Neural cell (in vitro differentiated cells): ENCODE measurements around the gene TNFSF11. TPM values are rescaled to one million over a fixed set of nuclear protein-coding genes. Genes with fewer than 3 reads are reported as not detected.

Experiments
- H2AFZ ChIP-seq: fragments of 200-600, 300-800 bp; sonication (generic), shearing (Covaris generic); 2 replicates; pipeline ENCODE4 v1.6.0; 2014; ENCODE audit warnings: low read depth, mild to moderate bottlenecking, antibody characterized with exemption, low read length, moderate library complexity
- H3F3A ChIP-seq: fragments of 200-600 bp; shearing (Covaris generic); 2 replicates; pipeline ENCODE4 v1.6.1; 2016; ENCODE audit warnings: mild to moderate bottlenecking, moderate library complexity, mixed read lengths, antibody characterized with exemption, low read length; ENCODE audit not compliant: insufficient read depth, poor library complexity, severe bottlenecking
- H3K27ac ChIP-seq: fragments of 200-600, 300-800 bp; sonication (generic), shearing (Covaris generic); 2 replicates; pipeline ENCODE4 v1.5.1; 2014; ENCODE audit warnings: mild to moderate bottlenecking, low read length, moderate library complexity
- H3K27me3 ChIP-seq: fragments of 300-800, 200-600 bp; sonication (generic), shearing (Covaris generic); 2 replicates; pipeline ENCODE4 v1.6.0; 2014; ENCODE audit warnings: mild to moderate bottlenecking, low read depth, low read length, moderate library complexity; ENCODE audit not compliant: insufficient read depth
- H3K36me3 ChIP-seq: fragments of 300-800, 200-600 bp; sonication (generic), shearing (Covaris generic); 2 replicates; pipeline ENCODE4 v1.5.1; 2014; ENCODE audit warnings: mild to moderate bottlenecking, antibody characterized with exemption, low read length, moderate library complexity; ENCODE audit not compliant: insufficient read depth
- H3K4me2 ChIP-seq: fragments of 300-800, 200-600 bp; sonication (generic), shearing (Covaris generic); 2 replicates; pipeline ENCODE4 v1.6.0; 2014; ENCODE audit warnings: mild to moderate bottlenecking, low read length
- H3K4me3 ChIP-seq: fragments of 300-800, 200-600 bp; sonication (generic), shearing (Covaris generic); 2 replicates; pipeline ENCODE4 v1.5.1; 2014; ENCODE audit warnings: mild to moderate bottlenecking, low read length, moderate library complexity
- H3K79me2 ChIP-seq: fragments of 200-600 bp; shearing (Covaris generic); replicated peaks from 2 replicates; pipeline ENCODE4 v1.6.0; 2014; ENCODE audit warnings: mild to moderate bottlenecking, low read length, moderate library complexity; ENCODE audit not compliant: insufficient read depth
- H3K9ac ChIP-seq: fragments of 300-800, 200-600 bp; sonication (generic), shearing (Covaris generic); 2 replicates; pipeline ENCODE4 v1.6.1; 2016; ENCODE audit warnings: mild to moderate bottlenecking, low read length, mixed read lengths
- H3K9me2 ChIP-seq: fragments of 200-600 bp; shearing (Covaris generic); 2 replicates; pipeline ENCODE4 v1.6.1; 2016; ENCODE audit warnings: mild to moderate bottlenecking, low read length, mixed read lengths; ENCODE audit not compliant: insufficient read depth
- H3K9me3 ChIP-seq: fragments of 200-600, 300-800 bp; sonication (generic), shearing (Covaris generic); 2 replicates; pipeline ENCODE4 v1.6.1; 2016; ENCODE audit warnings: mild to moderate bottlenecking, mixed run types, low read length, moderate library complexity, mixed read lengths
- H4K20me1 ChIP-seq: fragments of 200-600 bp; shearing (Covaris generic); 2 replicates; pipeline ENCODE4 v1.6.1; 2016; ENCODE audit warnings: mild to moderate bottlenecking, mixed run types; ENCODE audit not compliant: insufficient read depth
- CTCF ChIP-seq: fragments of 450-650 bp; IDR thresholded peaks from 2 replicates; pipeline ENCODE4 v1.5.1; 2014; ENCODE audit warnings: antibody characterized with exemption, mild to moderate bottlenecking, moderate library complexity; ENCODE audit not compliant: poor library complexity, severe bottlenecking
- EP300 ChIP-seq: fragments of 450-650 bp; conservative IDR thresholded peaks from 2 replicates; pipeline ENCODE4 v1.6.1; 2014; ENCODE audit warnings: antibody characterized with exemption, mild to moderate bottlenecking, moderate library complexity; ENCODE audit not compliant: poor library complexity, severe bottlenecking
- EZH2 ChIP-seq: fragments of 200-600, 300-800 bp; shearing (Covaris generic), sonication (generic); IDR thresholded peaks from 2 replicates; pipeline ENCODE4 v1.6.1; 2014; ENCODE audit warnings: antibody characterized with exemption, low read length, borderline replicate concordance, mild to moderate bottlenecking; ENCODE audit not compliant: insufficient read depth, poor library complexity, severe bottlenecking
- MXI1 ChIP-seq: fragments of 450-650 bp; conservative IDR thresholded peaks from 2 replicates; pipeline ENCODE4 v1.6.1; 2014; ENCODE audit warnings: antibody characterized with exemption, mild to moderate bottlenecking; ENCODE audit not compliant: poor library complexity, severe bottlenecking
- POLR2AphosphoS5 ChIP-seq: IDR thresholded peaks from 2 replicates; pipeline ENCODE4 v1.6.1; 2012
- RAD21 ChIP-seq: fragments of 450-650 bp; conservative IDR thresholded peaks from 2 replicates; pipeline ENCODE4 v1.6.1; 2014; ENCODE audit warnings: antibody characterized with exemption, mild to moderate bottlenecking, moderate library complexity
- REST ChIP-seq: IDR thresholded peaks from 2 replicates; pipeline ENCODE4 v1.6.1; 2012; ENCODE audit warnings: borderline replicate concordance
- SMC3 ChIP-seq: fragments of 450-650 bp; conservative IDR thresholded peaks from 2 replicates; pipeline ENCODE4 v1.6.1; 2014; ENCODE audit warnings: antibody characterized with exemption, mild to moderate bottlenecking, moderate library complexity; ENCODE audit not compliant: poor library complexity
- TAF1 ChIP-seq: IDR thresholded peaks from 2 replicates; pipeline ENCODE4 v1.6.1; 2012; ENCODE audit warnings: low read depth
- polyA plus RNA-seq: library from polyadenylated mRNA; depleted of rRNA; stranded (reverse); fragments of >200 nt; gene quantifications from 2 replicates; pipeline ENCODE4 v1.2.3, GENCODE V29; 2014

Gene TNFSF11
- polyA plus RNA-seq, 1 donor from 2014 or later: not detected

- Histone ChIP-seq H3K27me3 (no peaks in the 10 kb centered on the region), H3K27ac (no peak overlapping the region), H3K9me2 (no peaks in the 10 kb centered on the region), H3K36me3 (no peaks in the 10 kb centered on the region), H3K4me3 (no peak overlapping the region), H3K9ac (no peak overlapping the region), H3K9me3 (no peaks in the 10 kb centered on the region), H3K79me2 (no peaks in the 10 kb centered on the region), H3K4me2 (no peak overlapping the region), H3F3A (no peaks in the 10 kb centered on the region), H4K20me1 (no peaks in the 10 kb centered on the region), H2AFZ (no peak overlapping the region)
- TF ChIP-seq SMC3 (no peak), EP300 (no peak), MXI1 (no peak), POLR2AphosphoS5 (no peak), TAF1 (no peak), REST (no peak), CTCF (no peak), RAD21 (no peak), EZH2 (no peak)
These were observed 80.3 kb downstream of the TNFSF11 start for GRCh38 chr13:42654212-42654611.

GRCh38 chr13:42654722-42655121, 80.8 kb downstream of the TNFSF11 start:
- TF ChIP-seq TAF1: no peak
- TF ChIP-seq RAD21: no peak
- no peak for TF ChIP-seq REST
- no peak for TF ChIP-seq MXI1
- TF ChIP-seq CTCF: no peak
- no peak for TF ChIP-seq EZH2
- no peak for TF ChIP-seq EP300
- no peak for TF ChIP-seq POLR2AphosphoS5
- no peak for TF ChIP-seq SMC3
- H3K9me3 ChIP-seq: no peaks in the 10 kb centered on the region
- no peak overlapping the region for H3K27ac ChIP-seq
- H3K27me3 ChIP-seq: no peaks in the 10 kb centered on the region
- H3K4me2 ChIP-seq: no peak overlapping the region
- H4K20me1 ChIP-seq: no peaks in the 10 kb centered on the region
- H2AFZ ChIP-seq: no peak overlapping the region
- no peaks in the 10 kb centered on the region for H3K79me2 ChIP-seq
- no peak overlapping the region for H3K4me3 ChIP-seq
- no peaks in the 10 kb centered on the region for H3K9me2 ChIP-seq
- H3K9ac ChIP-seq: no peak overlapping the region
- no peaks in the 10 kb centered on the region for H3F3A ChIP-seq
- H3K36me3 ChIP-seq: no peaks in the 10 kb centered on the region
